ENCODE results near the gene KCNK3. TPM values are rescaled to one million over a fixed set of nuclear protein-coding genes. Genes with fewer than 3 reads are reported as not detected.

KCNK3 gene
- total RNA-seq, 1 donor: not detected

DNA sequence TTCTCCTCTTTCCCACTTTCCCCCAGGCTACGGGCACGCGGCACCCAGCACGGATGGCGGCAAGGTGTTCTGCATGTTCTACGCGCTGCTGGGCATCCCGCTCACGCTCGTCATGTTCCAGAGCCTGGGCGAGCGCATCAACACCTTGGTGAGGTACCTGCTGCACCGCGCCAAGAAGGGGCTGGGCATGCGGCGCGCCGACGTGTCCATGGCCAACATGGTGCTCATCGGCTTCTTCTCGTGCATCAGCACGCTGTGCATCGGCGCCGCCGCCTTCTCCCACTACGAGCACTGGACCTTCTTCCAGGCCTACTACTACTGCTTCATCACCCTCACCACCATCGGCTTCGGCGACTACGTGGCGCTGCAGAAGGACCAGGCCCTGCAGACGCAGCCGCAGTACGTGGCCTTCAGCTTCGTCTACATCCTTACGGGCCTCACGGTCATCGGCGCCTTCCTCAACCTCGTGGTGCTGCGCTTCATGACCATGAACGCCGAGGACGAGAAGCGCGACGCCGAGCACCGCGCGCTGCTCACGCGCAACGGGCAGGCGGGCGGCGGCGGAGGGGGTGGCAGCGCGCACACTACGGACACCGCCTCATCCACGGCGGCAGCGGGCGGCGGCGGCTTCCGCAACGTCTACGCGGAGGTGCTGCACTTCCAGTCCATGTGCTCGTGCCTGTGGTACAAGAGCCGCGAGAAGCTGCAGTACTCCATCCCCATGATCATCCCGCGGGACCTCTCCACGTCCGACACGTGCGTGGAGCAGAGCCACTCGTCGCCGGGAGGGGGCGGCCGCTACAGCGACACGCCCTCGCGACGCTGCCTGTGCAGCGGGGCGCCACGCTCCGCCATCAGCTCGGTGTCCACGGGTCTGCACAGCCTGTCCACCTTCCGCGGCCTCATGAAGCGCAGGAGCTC, 35.4 kb downstream of the KCNK3 start:
- H3K9me3 ChIP-seq (ENCODE audit: low read depth, low read length): no peaks in the 10 kb centered on the region
- H2AFZ ChIP-seq (ENCODE audit: low read length): peak overlapping the region; percentile 62
- peak overlapping the region; percentile 48 for H3K4me3 ChIP-seq (ENCODE audit: insufficient read depth, low read length)

GRCh38 chr2:26729311-26729710, 36.8 kb downstream of the KCNK3 start:
- TF ChIP-seq, protein P1, sequence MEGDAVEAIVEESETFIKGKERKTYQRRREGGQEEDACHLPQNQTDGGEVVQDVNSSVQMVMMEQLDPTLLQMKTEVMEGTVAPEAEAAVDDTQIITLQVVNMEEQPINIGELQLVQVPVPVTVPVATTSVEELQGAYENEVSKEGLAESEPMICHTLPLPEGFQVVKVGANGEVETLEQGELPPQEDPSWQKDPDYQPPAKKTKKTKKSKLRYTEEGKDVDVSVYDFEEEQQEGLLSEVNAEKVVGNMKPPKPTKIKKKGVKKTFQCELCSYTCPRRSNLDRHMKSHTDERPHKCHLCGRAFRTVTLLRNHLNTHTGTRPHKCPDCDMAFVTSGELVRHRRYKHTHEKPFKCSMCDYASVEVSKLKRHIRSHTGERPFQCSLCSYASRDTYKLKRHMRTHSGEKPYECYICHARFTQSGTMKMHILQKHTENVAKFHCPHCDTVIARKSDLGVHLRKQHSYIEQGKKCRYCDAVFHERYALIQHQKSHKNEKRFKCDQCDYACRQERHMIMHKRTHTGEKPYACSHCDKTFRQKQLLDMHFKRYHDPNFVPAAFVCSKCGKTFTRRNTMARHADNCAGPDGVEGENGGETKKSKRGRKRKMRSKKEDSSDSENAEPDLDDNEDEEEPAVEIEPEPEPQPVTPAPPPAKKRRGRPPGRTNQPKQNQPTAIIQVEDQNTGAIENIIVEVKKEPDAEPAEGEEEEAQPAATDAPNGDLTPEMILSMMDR (IDR thresholded peaks at IDR 0.05; ENCODE audit: extremely low read depth, low read depth, low read length): no peak
- no peak for DNase-seq (ENCODE audit: insufficient read length, low spot score, missing footprints)
- Histone ChIP-seq H2AFZ (ENCODE audit: low read length) (no peak overlapping the region), H3K36me3 (ENCODE audit: insufficient read depth, low read length) (no peaks in the 10 kb centered on the region), H3K9me3 (ENCODE audit: low read depth, low read length) (no peaks in the 10 kb centered on the region), H3K4me1 (ENCODE audit: insufficient read depth, low read length) (peaks cover 11% of the 10 kb centered on the region), H3K79me2 (ENCODE audit: insufficient read depth, low read length) (no peaks in the 10 kb centered on the region), H3K4me2 (ENCODE audit: insufficient read depth, low read length) (no peak overlapping the region), H3K27ac (ENCODE audit: low read depth, low read length) (no peak overlapping the region), H3K27me3 (ENCODE audit: insufficient read depth, low read length) (no peaks in the 10 kb centered on the region), H3K4me3 (ENCODE audit: insufficient read depth, low read length) (no peak overlapping the region), H4K20me1 (ENCODE audit: insufficient read depth, low read length) (no peaks in the 10 kb centered on the region)

More for the DNA sequence above, 35.4 kb downstream of the KCNK3 start:
- TF ChIP-seq, protein P1 (IDR thresholded peaks at IDR 0.05; ENCODE audit: extremely low read depth, low read depth, low read length): peak; percentile 24
- Histone ChIP-seq H3K27me3 (ENCODE audit: insufficient read depth, low read length) (no peaks in the 10 kb centered on the region), H3K4me2 (ENCODE audit: insufficient read depth, low read length) (peak overlapping the region; percentile 45), H3K27ac (ENCODE audit: low read depth, low read length) (no peak overlapping the region), H3K79me2 (ENCODE audit: insufficient read depth, low read length) (no peaks in the 10 kb centered on the region), H4K20me1 (ENCODE audit: insufficient read depth, low read length) (no peaks in the 10 kb centered on the region), H3K36me3 (ENCODE audit: insufficient read depth, low read length) (no peaks in the 10 kb centered on the region), H3K4me1 (ENCODE audit: insufficient read depth, low read length) (peaks cover 25% of the 10 kb centered on the region)
- peak; percentile 89 for DNase-seq (ENCODE audit: insufficient read length, low spot score, missing footprints)

GRCh38 chr2:26730549-26731344, 38.2 kb downstream of the KCNK3 start:
- no peaks in the 10 kb centered on the region for H4K20me1 ChIP-seq (ENCODE audit: insufficient read depth, low read length)
- H3K9me3 ChIP-seq (ENCODE audit: low read depth, low read length): no peaks in the 10 kb centered on the region
- no peaks in the 10 kb centered on the region for H3K79me2 ChIP-seq (ENCODE audit: insufficient read depth, low read length)
- no peaks in the 10 kb centered on the region for H3K36me3 ChIP-seq (ENCODE audit: insufficient read depth, low read length)
- DNase-seq (ENCODE audit: insufficient read length, low spot score, missing footprints): no peak
- no peaks in the 10 kb centered on the region for H3K4me1 ChIP-seq (ENCODE audit: insufficient read depth, low read length)
- no peak overlapping the region for H3K27ac ChIP-seq (ENCODE audit: low read depth, low read length)
- H3K4me2 ChIP-seq (ENCODE audit: insufficient read depth, low read length): no peak overlapping the region
- TF ChIP-seq, protein P1 (IDR thresholded peaks at IDR 0.05; ENCODE audit: extremely low read depth, low read depth, low read length): no peak
- H3K27me3 ChIP-seq (ENCODE audit: insufficient read depth, low read length): no peaks in the 10 kb centered on the region
- H3K4me3 ChIP-seq (ENCODE audit: insufficient read depth, low read length): no peak overlapping the region
- no peak overlapping the region for H2AFZ ChIP-seq (ENCODE audit: low read length)

DNA sequence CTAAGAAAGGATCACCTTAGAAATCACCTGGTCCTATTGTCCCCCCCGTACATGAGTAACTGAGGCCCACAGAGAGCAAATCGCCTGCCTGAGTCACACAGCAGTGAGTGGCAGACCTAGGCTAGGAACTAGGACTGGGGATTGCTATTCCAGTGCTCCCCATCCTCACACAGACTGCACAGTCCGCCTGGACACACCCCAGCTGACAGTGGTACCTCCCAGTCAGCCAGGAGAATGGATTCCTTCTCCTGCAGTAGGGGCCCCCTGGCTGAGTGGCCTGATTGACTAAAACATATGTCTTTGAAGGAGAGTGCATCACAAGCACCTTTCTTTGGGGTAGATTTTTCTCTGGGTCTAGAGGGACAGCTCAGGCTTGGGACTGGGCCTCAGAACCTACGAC, 39.2 kb downstream of the KCNK3 start:
- no peak overlapping the region for H3K27ac ChIP-seq (ENCODE audit: low read depth, low read length)
- H4K20me1 ChIP-seq (ENCODE audit: insufficient read depth, low read length): no peaks in the 10 kb centered on the region
- TF ChIP-seq, protein P1 (IDR thresholded peaks at IDR 0.05; ENCODE audit: extremely low read depth, low read depth, low read length): no peak
- H3K79me2 ChIP-seq (ENCODE audit: insufficient read depth, low read length): no peaks in the 10 kb centered on the region
- no peaks in the 10 kb centered on the region for H3K36me3 ChIP-seq (ENCODE audit: insufficient read depth, low read length)
- H3K27me3 ChIP-seq (ENCODE audit: insufficient read depth, low read length): no peaks in the 10 kb centered on the region
- H3K4me1 ChIP-seq (ENCODE audit: insufficient read depth, low read length): no peaks in the 10 kb centered on the region
- H2AFZ ChIP-seq (ENCODE audit: low read length): no peak overlapping the region
- no peak overlapping the region for H3K4me2 ChIP-seq (ENCODE audit: insufficient read depth, low read length)
- no peaks in the 10 kb centered on the region for H3K9me3 ChIP-seq (ENCODE audit: low read depth, low read length)
- DNase-seq (ENCODE audit: insufficient read length, low spot score, missing footprints): no peak
- no peak overlapping the region for H3K4me3 ChIP-seq (ENCODE audit: insufficient read depth, low read length)
